GM18873 (cell line): ENCODE data around the gene OLIG2.

ENCODE experiments used
- ATAC-seq: cut with Tn5 transposase; IDR thresholded peaks from one replicate; pipeline ENCODE4 v1.9.1; 2021; ENCODE audit warnings: mild to moderate bottlenecking, moderate library complexity, moderate number of reproducible peaks; ENCODE audit not compliant: unreplicated experiment, low FRiP score

Gene OLIG2

GRCh38 chr21:33019516-33019884 lies 6.2 kb upstream of the OLIG2 start:
- no peak for ATAC-seq

DNA sequence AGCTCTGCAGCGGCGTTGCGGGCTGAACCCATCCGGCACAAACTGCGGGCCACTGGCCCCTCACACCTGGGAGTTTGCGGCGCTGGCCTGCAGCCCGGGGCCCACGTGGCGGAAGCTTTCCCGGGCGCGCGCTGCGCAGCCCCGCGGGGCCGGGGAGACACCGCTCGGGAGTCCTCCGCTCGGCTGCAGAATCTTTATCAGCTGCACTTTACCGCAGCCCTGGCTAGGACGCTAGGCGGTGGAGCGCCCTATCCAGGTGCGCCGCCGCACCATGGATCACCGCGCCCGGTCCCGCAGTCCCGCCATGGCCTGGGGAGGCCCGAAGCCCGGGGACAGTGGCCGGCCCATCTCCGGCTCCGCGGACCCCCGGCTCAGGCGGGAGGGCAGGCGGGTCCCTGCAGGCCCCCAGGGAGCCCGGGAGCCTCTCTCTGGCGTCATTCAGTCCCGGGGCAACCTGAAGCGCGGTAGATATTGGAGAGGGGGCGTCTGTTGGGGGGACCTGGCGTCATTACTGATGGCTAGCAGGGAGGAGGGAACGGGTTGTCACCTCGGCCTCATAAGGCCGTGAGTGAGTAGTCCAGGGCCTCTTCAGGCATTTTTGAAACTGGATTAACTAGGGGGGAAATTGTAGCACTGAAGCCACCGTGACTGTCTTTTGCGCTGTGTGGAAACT lies 5.7 kb upstream of the OLIG2 start:
- no peak for ATAC-seq

- ATAC-seq, result no peak
Observed at GRCh38 chr21:33020558-33021100, 5.1 kb upstream of the OLIG2 start.

GRCh38 chr21:33021150-33021549 lies 4.6 kb upstream of the OLIG2 start:
- no peak for ATAC-seq

DNA sequence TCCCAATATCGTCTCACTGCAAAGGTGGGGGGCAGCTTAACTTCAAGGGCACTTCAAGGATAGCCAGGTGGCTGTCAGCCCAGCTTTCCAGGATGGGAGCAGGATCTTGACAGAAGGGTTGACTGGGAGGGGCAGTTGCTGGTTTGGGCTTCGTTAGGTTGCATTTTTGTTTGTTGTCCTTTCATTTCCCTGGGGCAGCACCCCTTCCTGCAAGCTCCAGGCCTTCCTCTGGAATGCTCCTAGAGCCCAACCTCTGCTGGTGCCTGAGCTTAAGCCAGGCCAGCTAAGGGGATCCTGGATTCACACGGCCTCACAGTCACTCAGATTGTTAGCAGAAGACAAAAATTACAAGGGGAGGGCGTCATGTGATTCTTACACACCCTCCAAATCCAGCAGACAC lies 4.1 kb upstream of the OLIG2 start:
- no peak for ATAC-seq

DNA sequence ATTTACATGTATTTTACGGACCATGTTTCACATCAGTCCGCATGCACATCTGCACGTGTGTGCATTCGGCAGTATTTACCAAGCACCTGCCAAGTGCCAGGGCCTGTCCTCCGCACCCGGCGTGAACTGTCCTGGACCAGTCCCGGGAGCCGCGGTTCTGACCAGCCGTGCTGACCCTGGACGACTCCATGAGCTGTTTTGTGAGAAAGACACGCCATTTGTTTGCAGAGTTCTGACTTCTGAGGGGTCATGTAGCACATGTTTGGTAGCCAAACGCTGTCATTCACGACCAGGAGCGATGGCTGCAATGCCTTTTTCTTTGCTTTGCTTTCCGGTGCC lies 3.3 kb upstream of the OLIG2 start:
- no peak for ATAC-seq

- ATAC-seq, result no peak
Observed at GRCh38 chr21:33022828-33023573, 2.7 kb upstream of the OLIG2 start.

GRCh38 chr21:33023574-33024200 lies 2.0 kb upstream of the OLIG2 start:
- ATAC-seq, result no peak

DNA sequence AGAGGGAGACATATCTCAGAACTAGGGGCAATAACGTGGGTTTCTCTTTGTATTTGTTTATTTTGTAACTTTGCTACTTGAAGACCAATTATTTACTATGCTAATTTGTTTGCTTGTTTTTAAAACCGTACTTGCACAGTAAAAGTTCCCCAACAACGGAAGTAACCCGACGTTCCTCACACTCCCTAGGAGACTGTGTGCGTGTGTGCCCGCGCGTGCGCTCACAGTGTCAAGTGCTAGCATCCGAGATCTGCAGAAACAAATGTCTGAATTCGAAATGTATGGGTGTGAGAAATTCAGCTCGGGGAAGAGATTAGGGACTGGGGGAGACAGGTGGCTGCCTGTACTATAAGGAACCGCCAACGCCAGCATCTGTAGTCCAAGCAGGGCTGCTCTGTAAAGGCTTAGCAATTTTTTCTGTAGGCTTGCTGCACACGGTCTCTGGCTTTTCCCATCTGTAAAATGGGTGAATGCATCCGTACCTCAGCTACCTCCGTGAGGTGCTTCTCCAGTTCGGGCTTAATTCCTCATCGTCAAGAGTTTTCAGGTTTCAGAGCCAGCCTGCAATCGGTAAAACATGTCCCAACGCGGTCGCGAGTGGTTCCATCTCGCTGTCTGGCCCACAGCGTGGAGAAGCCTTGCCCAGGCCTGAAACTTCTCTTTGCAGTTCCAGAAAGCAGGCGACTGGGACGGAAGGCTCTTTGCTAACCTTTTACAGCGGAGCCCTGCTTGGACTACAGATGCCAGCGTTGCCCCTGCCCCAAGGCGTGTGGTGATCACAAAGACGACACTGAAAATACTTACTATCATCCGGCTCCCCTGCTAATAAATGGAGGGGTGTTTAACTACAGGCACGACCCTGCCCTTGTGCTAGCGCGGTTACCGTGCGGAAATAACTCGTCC lies 1.3 kb upstream of the OLIG2 start:
- ATAC-seq, result no peak

DNA sequence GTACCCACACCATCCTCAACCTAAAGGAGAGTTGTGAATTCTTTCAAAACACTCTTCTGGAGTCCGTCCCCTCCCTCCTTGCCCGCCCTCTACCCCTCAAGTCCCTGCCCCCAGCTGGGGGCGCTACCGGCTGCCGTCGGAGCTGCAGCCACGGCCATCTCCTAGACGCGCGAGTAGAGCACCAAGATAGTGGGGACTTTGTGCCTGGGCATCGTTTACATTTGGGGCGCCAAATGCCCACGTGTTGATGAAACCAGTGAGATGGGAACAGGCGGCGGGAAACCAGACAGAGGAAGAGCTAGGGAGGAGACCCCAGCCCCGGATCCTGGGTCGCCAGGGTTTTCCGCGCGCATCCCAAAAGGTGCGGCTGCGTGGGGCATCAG lies 638 bp upstream of the OLIG2 start:
- ATAC-seq, result no peak

DNA sequence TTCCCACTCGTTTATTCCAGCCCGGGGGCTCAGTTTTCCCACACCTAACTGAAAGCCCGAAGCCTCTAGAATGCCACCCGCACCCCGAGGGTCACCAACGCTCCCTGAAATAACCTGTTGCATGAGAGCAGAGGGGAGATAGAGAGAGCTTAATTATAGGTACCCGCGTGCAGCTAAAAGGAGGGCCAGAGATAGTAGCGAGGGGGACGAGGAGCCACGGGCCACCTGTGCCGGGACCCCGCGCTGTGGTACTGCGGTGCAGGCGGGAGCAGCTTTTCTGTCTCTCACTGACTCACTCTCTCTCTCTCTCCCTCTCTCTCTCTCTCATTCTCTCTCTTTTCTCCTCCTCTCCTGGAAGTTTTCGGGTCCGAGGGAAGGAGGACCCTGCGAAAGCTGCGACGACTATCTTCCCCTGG lies 716 bp downstream of the OLIG2 start:
- ATAC-seq, result no peak

GRCh38 chr21:33026878-33027400 lies 1.2 kb downstream of the OLIG2 start:
- ATAC-seq, result no peak

DNA sequence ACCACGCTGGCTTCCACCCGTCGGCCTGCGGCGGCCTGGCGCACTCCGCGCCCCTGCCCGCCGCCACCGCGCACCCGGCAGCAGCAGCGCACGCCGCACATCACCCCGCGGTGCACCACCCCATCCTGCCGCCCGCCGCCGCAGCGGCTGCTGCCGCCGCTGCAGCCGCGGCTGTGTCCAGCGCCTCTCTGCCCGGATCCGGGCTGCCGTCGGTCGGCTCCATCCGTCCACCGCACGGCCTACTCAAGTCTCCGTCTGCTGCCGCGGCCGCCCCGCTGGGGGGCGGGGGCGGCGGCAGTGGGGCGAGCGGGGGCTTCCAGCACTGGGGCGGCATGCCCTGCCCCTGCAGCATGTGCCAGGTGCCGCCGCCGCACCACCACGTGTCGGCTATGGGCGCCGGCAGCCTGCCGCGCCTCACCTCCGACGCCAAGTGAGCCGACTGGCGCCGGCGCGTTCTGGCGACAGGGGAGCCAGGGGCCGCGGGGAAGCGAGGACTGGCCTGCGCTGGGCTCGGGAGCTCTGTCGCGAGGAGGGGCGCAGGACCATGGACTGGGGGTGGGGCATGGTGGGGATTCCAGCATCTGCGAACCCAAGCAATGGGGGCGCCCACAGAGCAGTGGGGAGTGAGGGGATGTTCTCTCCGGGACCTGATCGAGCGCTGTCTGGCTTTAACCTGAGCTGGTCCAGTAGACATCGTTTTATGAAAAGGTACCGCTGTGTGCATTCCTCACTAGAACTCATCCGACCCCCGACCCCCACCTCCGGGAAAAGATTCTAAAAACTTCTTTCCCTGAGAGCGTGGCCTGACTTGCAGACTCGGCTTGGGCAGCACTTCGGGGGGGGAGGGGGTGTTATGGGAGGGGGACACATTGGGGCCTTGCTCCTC lies 1.9 kb downstream of the OLIG2 start:
- no peak for ATAC-seq

DNA sequence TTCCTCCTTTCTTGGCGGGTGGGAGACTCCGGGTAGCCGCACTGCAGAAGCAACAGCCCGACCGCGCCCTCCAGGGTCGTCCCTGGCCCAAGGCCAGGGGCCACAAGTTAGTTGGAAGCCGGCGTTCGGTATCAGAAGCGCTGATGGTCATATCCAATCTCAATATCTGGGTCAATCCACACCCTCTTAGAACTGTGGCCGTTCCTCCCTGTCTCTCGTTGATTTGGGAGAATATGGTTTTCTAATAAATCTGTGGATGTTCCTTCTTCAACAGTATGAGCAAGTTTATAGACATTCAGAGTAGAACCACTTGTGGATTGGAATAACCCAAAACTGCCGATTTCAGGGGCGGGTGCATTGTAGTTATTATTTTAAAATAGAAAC lies 2.5 kb downstream of the OLIG2 start:
- ATAC-seq, result no peak

DNA sequence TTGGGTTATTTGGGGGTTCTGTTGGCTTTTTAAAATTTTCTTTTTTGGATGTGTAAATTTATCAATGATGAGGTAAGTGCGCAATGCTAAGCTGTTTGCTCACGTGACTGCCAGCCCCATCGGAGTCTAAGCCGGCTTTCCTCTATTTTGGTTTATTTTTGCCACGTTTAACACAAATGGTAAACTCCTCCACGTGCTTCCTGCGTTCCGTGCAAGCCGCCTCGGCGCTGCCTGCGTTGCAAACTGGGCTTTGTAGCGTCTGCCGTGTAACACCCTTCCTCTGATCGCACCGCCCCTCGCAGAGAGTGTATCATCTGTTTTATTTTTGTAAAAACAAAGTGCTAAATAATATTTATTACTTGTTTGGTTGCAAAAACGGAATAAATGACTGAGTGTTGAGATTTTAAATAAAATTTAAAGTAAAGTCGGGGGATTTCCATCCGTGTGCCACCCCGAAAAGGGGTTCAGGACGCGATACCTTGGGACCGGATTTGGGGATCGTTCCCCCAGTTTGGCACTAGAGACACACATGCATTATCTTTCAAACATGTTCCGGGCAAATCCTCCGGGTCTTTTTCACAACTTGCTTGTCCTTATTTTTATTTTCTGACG lies 3.1 kb downstream of the OLIG2 start:
- no peak for ATAC-seq

- ATAC-seq, result no peak
Observed at GRCh38 chr21:33029385-33029921, 3.7 kb downstream of the OLIG2 start.

- ATAC-seq, result no peak
Observed at GRCh38 chr21:33029975-33030461, 4.3 kb downstream of the OLIG2 start.

DNA sequence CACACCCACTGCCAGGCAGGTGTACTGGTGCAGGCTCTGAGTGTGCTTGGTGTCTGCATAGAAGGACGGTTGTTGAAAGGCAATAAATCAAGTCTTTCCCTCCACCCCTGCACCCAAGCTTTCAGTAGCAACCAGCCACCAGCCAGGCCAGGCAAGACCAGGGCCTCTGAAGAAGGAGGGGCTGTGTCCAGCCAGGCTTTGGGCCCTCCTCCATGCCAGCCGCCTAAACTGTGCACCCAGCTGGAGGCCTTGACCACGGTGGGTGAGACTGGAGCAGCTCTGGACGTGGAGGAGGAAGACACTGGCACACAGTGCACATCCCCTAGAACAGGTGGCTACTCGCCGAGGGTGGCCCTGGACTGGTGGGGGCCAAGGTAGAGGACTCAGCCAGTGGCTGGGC lies 4.9 kb downstream of the OLIG2 start:
- ATAC-seq, result no peak
